Measurements from ENCODE around the gene SDHC.
A peak's percentile ranks its signal among the peaks of the same experiment; 100 is the strongest.

Gene SDHC

GRCh38 chr1:161314201-161314981 lies at the start of gene SDHC:
TSS of gene SDHC (plus strand) at chr1:161314381. CDS start at chr1:161314406, 25 bp downstream.
- peak; percentile 71 to 81 for DNase-seq (ENCODE audit: low read depth in 2 of 2)

GRCh38 chr1:161265305-161265704 lies 48.9 kb upstream of the SDHC start:
- DNase-seq (ENCODE audit: low read depth in 2 of 2), result no peak

GRCh38 chr1:161266202-161266601 lies 48.0 kb upstream of the SDHC start:
- DNase-seq (ENCODE audit: low read depth in 2 of 2), result no peak

- no peak for DNase-seq (ENCODE audit: low read depth in 2 of 2)
Observed at GRCh38 chr1:161266836-161267235, 47.3 kb upstream of the SDHC start.

- no peak for DNase-seq (ENCODE audit: low read depth in 2 of 2)
Observed at GRCh38 chr1:161267321-161267720, 46.9 kb upstream of the SDHC start.

- DNase-seq (ENCODE audit: low read depth in 2 of 2), result no peak
Observed at GRCh38 chr1:161273402-161273801, 40.8 kb upstream of the SDHC start.

- DNase-seq (ENCODE audit: low read depth in 2 of 2), result no peak
Observed at GRCh38 chr1:161274874-161275273, 39.3 kb upstream of the SDHC start.

- no peak for DNase-seq (ENCODE audit: low read depth in 2 of 2)
Observed at GRCh38 chr1:161282991-161283390, 31.2 kb upstream of the SDHC start.

- DNase-seq (ENCODE audit: low read depth in 2 of 2), result no peak
Observed at GRCh38 chr1:161285113-161285512, 29.1 kb upstream of the SDHC start.

GRCh38 chr1:161285521-161285920 lies 28.7 kb upstream of the SDHC start:
- DNase-seq (ENCODE audit: low read depth in 2 of 2), result no peak

- no peak for DNase-seq (ENCODE audit: low read depth in 2 of 2)
Observed at GRCh38 chr1:161287482-161288054, 26.6 kb upstream of the SDHC start.

GRCh38 chr1:161290779-161291178 lies 23.4 kb upstream of the SDHC start:
- DNase-seq (ENCODE audit: low read depth in 2 of 2), result no peak

GRCh38 chr1:161297415-161297814 lies 16.8 kb upstream of the SDHC start:
- no peak for DNase-seq (ENCODE audit: low read depth in 2 of 2)

- DNase-seq (ENCODE audit: low read depth in 2 of 2), result no peak
Observed at GRCh38 chr1:161298116-161298515, 16.1 kb upstream of the SDHC start.

- DNase-seq (ENCODE audit: low read depth in 2 of 2), result no peak
Observed at GRCh38 chr1:161299347-161299746, 14.8 kb upstream of the SDHC start.

- no peak for DNase-seq (ENCODE audit: low read depth in 2 of 2)
Observed at GRCh38 chr1:161300478-161300877, 13.7 kb upstream of the SDHC start.

GRCh38 chr1:161304927-161305866 lies 9.0 kb upstream of the SDHC start:
- DNase-seq (ENCODE audit: low read depth in 2 of 2), result no peak

- DNase-seq (ENCODE audit: low read depth in 2 of 2), result peak; percentile 74 to 82
Observed at GRCh38 chr1:161305867-161306519, 8.2 kb upstream of the SDHC start.

- no peak for DNase-seq (ENCODE audit: low read depth in 2 of 2)
Observed at GRCh38 chr1:161307230-161307768, 6.9 kb upstream of the SDHC start.

GRCh38 chr1:161307892-161308638 lies 6.1 kb upstream of the SDHC start:
- DNase-seq (ENCODE audit: low read depth in 2 of 2), result no peak

GRCh38 chr1:161309868-161310267 lies 4.3 kb upstream of the SDHC start, which contains the start of gene MPZ:
TSS of gene MPZ (minus strand) at chr1:161309968. CDS start at chr1:161309905, 63 bp downstream.
- DNase-seq (ENCODE audit: low read depth in 2 of 2), result no peak
